ENCODE results near the gene MUC15. TPM values are rescaled to one million over a fixed set of nuclear protein-coding genes. Genes with fewer than 3 reads are reported as not detected.

Gene MUC15
- polyA plus RNA-seq, 3 donors from 2014 or later, result not detected

Other genes starting within 250 kb of the MUC15 start
- gene ANO3, start 240.1 kb downstream of the MUC15 start, polyA plus RNA-seq, result not detected
- not detected for gene SLC5A12, start 149.8 kb upstream of the MUC15 start, polyA plus RNA-seq

Data from immature natural killer cell (primary cell).